DMS53 treated with DMSO at 0.1 percent for 48 hours (cell line): ENCODE measurements around the gene LMBR1.
"Not testable (repeated sequence)": the region's sequence is repeated elsewhere in the genome, so short reads cannot be mapped to it uniquely, and the experiment has no call there.

Source experiments
- DNase-seq: peaks from one replicate; lab custom pipeline; 2025; ENCODE audit not compliant: unreplicated experiment; lab: John Stamatoyannopoulos, UW

LMBR1 gene

GRCh38 chr7:156854654-156855053 is 38.3 kb downstream of the LMBR1 start:
- DNase-seq = no peak

GRCh38 chr7:156848979-156849378 is 44.0 kb downstream of the LMBR1 start:
- no peak for DNase-seq

DNA sequence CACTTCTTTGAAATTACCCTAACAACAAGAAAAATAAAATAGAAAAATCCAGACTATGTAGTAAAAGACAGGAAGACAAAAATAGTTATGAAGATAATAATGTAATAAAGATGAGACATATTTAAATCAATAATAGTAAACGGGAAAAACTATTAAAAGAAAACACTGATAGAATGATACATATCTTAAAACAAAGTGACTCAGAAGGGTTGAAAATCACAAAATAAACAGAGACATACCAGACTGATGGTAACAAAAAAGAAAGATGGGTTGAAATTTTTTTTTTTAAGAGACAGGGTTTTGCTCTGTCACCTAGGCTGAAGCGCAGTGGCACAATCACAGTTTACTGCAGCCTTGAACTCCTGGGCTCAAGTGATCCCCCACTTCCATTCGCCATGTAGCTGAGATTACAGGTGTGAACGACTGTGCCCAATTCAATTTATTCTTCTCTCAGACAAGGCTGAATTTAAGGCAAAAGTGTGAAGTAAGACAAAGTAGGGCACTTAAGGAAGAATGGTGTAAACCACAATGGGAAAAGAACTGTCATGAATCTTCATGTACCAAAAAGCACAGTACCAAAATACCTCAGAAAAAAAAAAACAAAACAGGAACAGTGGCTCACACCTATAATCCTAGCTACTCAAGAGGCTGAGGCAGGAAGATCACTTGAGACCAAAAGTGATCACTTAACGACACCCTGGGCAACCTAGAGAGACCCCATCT is 47.4 kb downstream of the LMBR1 start:
- DNase-seq = no peak

- not testable (repeated sequence) for DNase-seq
Observed at GRCh38 chr7:156843582-156843981, 49.4 kb downstream of the LMBR1 start.

GRCh38 chr7:156843157-156843556 is 49.8 kb downstream of the LMBR1 start:
- DNase-seq = no peak

- no peak for DNase-seq
Observed at GRCh38 chr7:156842740-156843140, 50.2 kb downstream of the LMBR1 start.

- DNase-seq = no peak
Observed at GRCh38 chr7:156842317-156842716, 50.7 kb downstream of the LMBR1 start.

DNA sequence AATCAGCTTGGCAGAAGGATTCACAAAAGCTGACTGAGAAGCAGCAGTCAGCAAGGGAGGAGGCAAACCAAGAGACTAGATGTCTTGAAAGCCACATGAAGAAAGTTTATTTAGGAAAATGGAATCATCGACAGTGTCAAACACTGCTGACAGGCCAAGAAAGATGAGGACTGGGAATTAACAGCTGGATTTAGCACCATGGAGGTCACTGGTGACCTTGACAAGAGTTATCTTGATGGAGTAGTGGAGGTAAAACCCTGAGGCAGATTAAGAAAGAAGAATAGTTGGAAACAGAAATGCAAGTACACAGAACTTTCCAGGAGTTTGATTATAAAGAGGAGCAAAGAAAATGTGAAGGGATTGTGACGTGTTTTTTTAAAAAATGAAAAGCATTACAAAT is 51.5 kb downstream of the LMBR1 start:
- DNase-seq = no peak

GRCh38 chr7:156840134-156840533 is 52.8 kb downstream of the LMBR1 start:
- DNase-seq = no peak

GRCh38 chr7:156836443-156836842 is 56.5 kb downstream of the LMBR1 start:
- no peak for DNase-seq

DNA sequence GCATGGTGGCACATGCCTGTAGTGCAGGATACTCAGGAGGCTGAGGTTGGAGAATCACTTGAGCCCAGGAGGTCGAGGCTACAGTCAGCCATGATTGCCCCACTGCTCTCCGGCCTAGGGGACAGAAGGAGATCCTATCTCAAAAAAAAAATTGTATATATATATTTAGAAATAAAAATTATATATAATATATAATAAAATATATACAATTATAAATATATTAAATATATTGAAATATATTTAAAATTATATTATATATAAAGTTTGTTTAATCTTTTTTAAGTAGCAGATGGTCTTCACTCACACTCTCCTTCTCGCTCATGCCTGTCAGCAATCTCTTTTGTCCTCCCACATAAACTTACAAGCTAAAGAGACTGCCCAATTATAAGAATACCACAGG is 58.5 kb downstream of the LMBR1 start:
- DNase-seq = no peak

- DNase-seq = no peak
Observed at GRCh38 chr7:156833312-156833711, 59.7 kb downstream of the LMBR1 start.

DNA sequence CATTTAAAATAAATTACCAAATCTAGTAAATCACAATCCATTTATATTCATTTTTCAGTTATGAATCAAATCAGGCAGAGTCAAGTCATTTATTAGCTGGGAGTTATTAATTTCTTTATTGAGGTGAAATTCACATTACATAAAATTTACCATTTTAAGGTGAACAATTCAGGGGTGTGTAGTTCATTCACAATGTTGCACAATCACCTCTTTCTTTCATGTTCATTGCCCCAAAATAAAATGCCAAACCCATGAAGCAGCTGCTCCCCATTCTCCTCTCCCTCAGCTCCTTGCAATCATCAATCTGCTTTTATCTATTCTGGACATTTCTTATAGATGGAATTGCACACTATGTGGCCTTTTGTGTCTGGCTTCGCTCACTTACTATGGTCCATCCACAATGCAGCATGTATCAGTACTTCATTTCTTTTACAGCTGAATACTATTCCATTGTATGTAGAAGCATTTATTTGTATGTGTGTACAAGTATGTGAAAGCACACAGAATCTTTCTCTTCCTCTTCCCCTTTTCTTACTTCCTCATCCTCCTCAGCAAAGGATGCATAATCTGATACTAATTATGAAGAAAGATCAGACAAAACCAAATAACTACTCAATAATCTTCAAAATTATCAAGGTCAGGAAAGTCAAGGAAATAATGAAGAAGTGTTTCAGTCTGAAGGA is 60.6 kb downstream of the LMBR1 start:
- DNase-seq = no peak

DNA sequence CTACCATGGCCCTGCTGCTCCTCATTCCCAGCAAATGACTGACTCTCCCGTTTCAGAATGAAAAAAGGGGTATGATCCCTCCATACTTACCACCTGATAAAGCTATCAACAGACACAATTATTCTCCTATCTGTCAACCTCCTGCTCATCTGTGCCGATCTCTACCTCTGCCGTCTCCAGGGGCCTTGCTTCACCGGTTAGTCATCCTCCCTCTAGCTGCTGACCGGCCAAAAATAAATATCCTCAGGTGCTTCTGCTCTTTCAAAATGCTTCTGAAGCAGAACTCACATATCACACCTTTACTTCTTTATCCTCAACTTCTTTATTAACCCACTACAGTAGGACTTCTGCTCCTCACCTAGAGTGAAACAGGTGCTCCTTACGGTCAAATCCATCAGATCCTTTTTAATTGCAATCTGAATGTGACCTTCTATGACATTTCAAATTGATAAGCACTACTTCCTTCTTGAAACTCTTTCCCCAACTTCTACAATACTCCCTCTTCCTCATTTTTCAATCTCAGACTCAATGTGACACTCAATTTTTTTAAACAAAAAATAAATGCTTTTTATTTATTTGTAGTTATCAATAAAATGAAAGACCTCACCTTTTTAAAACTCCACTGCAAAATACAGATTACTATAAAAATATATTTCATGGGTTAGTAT is 63.2 kb downstream of the LMBR1 start:
- no peak for DNase-seq

DNA sequence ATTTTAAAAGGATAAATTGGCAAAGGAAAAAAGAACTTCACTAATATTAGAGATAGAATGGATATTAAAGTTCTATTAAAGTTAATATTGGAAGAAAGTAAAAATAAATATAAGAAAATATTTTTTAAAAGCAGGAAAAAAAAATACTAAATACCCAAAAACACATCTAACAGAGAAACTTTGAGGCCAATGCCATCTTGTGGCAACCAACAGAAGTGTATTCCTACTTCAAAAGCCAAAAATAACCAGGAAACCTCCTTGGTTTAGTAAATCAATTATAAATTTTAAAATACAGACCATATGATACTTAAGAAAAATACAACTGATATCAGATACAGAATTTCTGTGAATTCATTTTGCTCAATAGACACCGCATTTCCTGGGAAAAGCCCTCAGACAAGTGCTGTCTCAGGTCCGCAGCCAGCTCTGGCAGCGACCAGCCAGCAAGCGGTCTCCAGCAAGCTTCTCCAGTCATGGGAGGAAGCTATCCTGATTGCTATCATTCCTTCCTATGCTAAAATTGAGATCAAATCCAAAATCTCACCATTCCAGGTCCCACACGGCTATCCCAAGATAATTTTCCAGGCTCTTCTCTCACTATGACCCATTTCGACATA is 65.3 kb downstream of the LMBR1 start:
- no peak for DNase-seq

DNA sequence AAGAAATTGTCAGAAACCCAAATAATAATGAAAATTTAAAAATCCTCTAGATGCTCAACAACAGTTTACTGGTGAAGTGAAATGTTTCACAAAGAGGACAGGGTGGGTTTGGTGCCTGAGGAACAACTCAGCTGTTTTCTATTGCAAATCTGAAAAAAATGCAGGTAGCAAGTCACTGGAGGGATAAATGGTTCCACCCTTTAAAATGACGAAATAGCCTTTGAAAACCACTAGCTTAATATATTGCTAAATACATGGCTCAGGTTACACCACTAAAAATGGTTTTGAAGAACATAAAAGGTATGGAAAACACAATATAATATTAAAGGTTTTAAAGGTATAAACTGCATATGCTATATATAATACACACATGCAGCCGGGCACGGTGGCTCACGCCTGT is 69.5 kb downstream of the LMBR1 start:
- DNase-seq = no peak

GRCh38 chr7:156820445-156821063 is 72.4 kb downstream of the LMBR1 start:
- DNase-seq = no peak

- DNase-seq = no peak
Observed at GRCh38 chr7:156819733-156820295, 73.2 kb downstream of the LMBR1 start.

- DNase-seq = peak; percentile 4
Observed at GRCh38 chr7:156818133-156818532, 74.8 kb downstream of the LMBR1 start.

- peak; percentile 14 for DNase-seq
Observed at GRCh38 chr7:156816943-156817572, 75.9 kb downstream of the LMBR1 start.

GRCh38 chr7:156811706-156812105 is 81.3 kb downstream of the LMBR1 start:
- DNase-seq = no peak
